HepG2 (cell line): ENCODE measurements around the gene SP6. TPM values are rescaled to one million over a fixed set of nuclear protein-coding genes. Genes with fewer than 3 reads are reported as not detected.
A peak's percentile ranks its signal among the peaks of the same experiment; 100 is the strongest.

Experiments
- CBX1 ChIP-seq: IDR thresholded peaks from one replicate; pipeline ENCODE4 v1.6.1; 2016; ENCODE audit warnings: antibody characterized with exemption, low read depth
- CBX5 ChIP-seq: sonication (generic); formaldehyde crosslinking; IDR thresholded peaks from 2 replicates; pipeline ENCODE4 v1.4.0; 2020; ENCODE audit warnings: missing genetic modification reagents, borderline replicate concordance
- FOXA3 ChIP-seq: IDR thresholded peaks from 2 replicates; pipeline ENCODE4 v1.6.1; 2016; ENCODE audit warnings: missing genetic modification reagents, missing compliant biosample characterization
- KMT2B ChIP-seq: IDR thresholded peaks from 2 replicates; pipeline ENCODE4 v1.6.1; 2016; ENCODE audit warnings: missing genetic modification reagents, missing compliant biosample characterization
- MIER3 ChIP-seq: IDR thresholded peaks from 2 replicates; pipeline ENCODE4 v1.6.1; 2016; ENCODE audit warnings: missing compliant biosample characterization, borderline replicate concordance
- NRL ChIP-seq: sonication (generic); formaldehyde crosslinking; IDR thresholded peaks from 2 replicates; pipeline ENCODE4 v1.5.0; 2020; ENCODE audit warnings: missing genetic modification reagents, mild to moderate bottlenecking, moderate library complexity, borderline replicate concordance
- RAD51 ChIP-seq: fragments of 450-650 bp; IDR thresholded peaks from 2 replicates; pipeline ENCODE4 v1.6.1; 2016; ENCODE audit warnings: borderline replicate concordance
- RBM22 ChIP-seq: fragments of 200-400 bp; formaldehyde crosslinking; optimal IDR thresholded peaks from 2 replicates; pipeline ENCODE3; 2017; ENCODE audit warnings: mild to moderate bottlenecking, low read length, moderate library complexity
- SKI ChIP-seq: fragments of 450-650 bp; IDR thresholded peaks from one replicate; pipeline ENCODE4 v1.6.1; 2018; ENCODE audit warnings: mild to moderate bottlenecking; ENCODE audit not compliant: partially characterized antibody
- ZBTB46 ChIP-seq: sonication (generic); formaldehyde crosslinking; IDR thresholded peaks from 2 replicates; pipeline ENCODE4 v1.4.0; 2020; ENCODE audit warnings: mild to moderate bottlenecking, missing genetic modification reagents, borderline replicate concordance
- ZNF317 ChIP-seq: sonication (generic); formaldehyde crosslinking; IDR thresholded peaks from 2 replicates; pipeline ENCODE4 v1.5.0; 2020; ENCODE audit warnings: mild to moderate bottlenecking, missing genetic modification reagents
- ZNF747 ChIP-seq: sonication (generic); formaldehyde crosslinking; IDR thresholded peaks from 2 replicates; pipeline ENCODE4 v1.8.1; 2023; ENCODE audit warnings: missing genetic modification reagents, mild to moderate bottlenecking, borderline replicate concordance
- ZNF891 ChIP-seq: sonication (generic); formaldehyde crosslinking; IDR thresholded peaks from 2 replicates; pipeline ENCODE4 v1.5.0; 2020; ENCODE audit warnings: mild to moderate bottlenecking, missing genetic modification reagents
- polyA plus RNA-seq, 8 experiments: library from polyadenylated mRNA; depleted of rRNA in 3 of 8; stranded (reverse) in 7 of 8; unstranded in 1 of 8; fragments of >200 nt; fragmentation: Illumina TruSeq in 4 of 8; extraction: Trizol in 4 of 8; gene quantifications; 2 replicates each; pipeline versions ENCODE4 v1.2.1 to v1.2.3, GENCODE V29; 2011 to 2016; ENCODE audit warnings: low read depth in 4 of 8, missing spikeins in 1 of 8, mixed read lengths in 1 of 8; ENCODE audit not compliant: insufficient read depth in 1 of 8
- total RNA-seq, 5 experiments: library from RNA; depleted of rRNA; stranded (reverse); fragments of >200 nt; fragmentation: Illumina TruSeq; extraction: Trizol; gene quantifications; 2 replicates each; pipeline ENCODE4 v1.2.3, GENCODE V29; 2016; ENCODE audit warnings: low read depth in 1 of 5
- TF ChIP-seq, protein P1 (sequence below): sonication (generic); formaldehyde crosslinking; IDR thresholded peaks from 2 replicates; pipeline ENCODE4 v1.4.0; 2020; ENCODE audit warnings: missing genetic modification reagents
- TF ChIP-seq, protein P2 (sequence below): sonication (generic); formaldehyde crosslinking; IDR thresholded peaks from 2 replicates; pipeline ENCODE4 v1.8.0; 2022; ENCODE audit warnings: missing genetic modification reagents, mild to moderate bottlenecking, moderate library complexity, borderline replicate concordance
- TF ChIP-seq, protein P3 (sequence below): sonication (generic); formaldehyde crosslinking; IDR thresholded peaks from 2 replicates; pipeline ENCODE4 v1.4.0; 2020; ENCODE audit warnings: mild to moderate bottlenecking, missing genetic modification reagents

Gene SP6
- total and polyA plus RNA-seq, 2 of the 13 experiments (the other 11 are each of a cell fraction or from before 2014, with no cell fraction given), result 0.07 TPM

- TF ChIP-seq, protein P1, sequence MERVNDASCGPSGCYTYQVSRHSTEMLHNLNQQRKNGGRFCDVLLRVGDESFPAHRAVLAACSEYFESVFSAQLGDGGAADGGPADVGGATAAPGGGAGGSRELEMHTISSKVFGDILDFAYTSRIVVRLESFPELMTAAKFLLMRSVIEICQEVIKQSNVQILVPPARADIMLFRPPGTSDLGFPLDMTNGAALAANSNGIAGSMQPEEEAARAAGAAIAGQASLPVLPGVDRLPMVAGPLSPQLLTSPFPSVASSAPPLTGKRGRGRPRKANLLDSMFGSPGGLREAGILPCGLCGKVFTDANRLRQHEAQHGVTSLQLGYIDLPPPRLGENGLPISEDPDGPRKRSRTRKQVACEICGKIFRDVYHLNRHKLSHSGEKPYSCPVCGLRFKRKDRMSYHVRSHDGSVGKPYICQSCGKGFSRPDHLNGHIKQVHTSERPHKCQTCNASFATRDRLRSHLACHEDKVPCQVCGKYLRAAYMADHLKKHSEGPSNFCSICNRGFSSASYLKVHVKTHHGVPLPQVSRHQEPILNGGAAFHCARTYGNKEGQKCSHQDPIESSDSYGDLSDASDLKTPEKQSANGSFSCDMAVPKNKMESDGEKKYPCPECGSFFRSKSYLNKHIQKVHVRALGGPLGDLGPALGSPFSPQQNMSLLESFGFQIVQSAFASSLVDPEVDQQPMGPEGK (CRISPR knock-in tag), result peak; percentile 74
- TF ChIP-seq KMT2B (CRISPR knock-in tag) (peak; percentile 87), ZNF891 (CRISPR knock-in tag) (peak; percentile 94; the same call in 1 of the 2 replicates), NRL (CRISPR knock-in tag) (peak; percentile 86; the same call in 1 of the 2 replicates), SKI (no peak), CBX1 (peak; percentile 92), MIER3 (CRISPR knock-in tag) (peak; percentile 80; the same call in 1 of the 2 replicates), ZNF317 (CRISPR knock-in tag) (no peak), CBX5 (CRISPR knock-in tag) (no peak), RBM22 (peak; percentile 90), FOXA3 (CRISPR knock-in tag) (peak; percentile 81), RAD51 (no peak), ZBTB46 (CRISPR knock-in tag) (no peak; the same call in 1 of the 2 replicates), ZNF747 (CRISPR knock-in tag) (no peak; the same call in 1 of the 2 replicates)
- TF ChIP-seq, protein P2, sequence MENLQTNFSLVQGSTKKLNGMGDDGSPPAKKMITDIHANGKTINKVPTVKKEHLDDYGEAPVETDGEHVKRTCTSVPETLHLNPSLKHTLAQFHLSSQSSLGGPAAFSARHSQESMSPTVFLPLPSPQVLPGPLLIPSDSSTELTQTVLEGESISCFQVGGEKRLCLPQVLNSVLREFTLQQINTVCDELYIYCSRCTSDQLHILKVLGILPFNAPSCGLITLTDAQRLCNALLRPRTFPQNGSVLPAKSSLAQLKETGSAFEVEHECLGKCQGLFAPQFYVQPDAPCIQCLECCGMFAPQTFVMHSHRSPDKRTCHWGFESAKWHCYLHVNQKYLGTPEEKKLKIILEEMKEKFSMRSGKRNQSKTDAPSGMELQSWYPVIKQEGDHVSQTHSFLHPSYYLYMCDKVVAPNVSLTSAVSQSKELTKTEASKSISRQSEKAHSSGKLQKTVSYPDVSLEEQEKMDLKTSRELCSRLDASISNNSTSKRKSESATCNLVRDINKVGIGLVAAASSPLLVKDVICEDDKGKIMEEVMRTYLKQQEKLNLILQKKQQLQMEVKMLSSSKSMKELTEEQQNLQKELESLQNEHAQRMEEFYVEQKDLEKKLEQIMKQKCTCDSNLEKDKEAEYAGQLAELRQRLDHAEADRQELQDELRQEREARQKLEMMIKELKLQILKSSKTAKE (CRISPR knock-in tag), result no peak
- TF ChIP-seq, protein P3, sequence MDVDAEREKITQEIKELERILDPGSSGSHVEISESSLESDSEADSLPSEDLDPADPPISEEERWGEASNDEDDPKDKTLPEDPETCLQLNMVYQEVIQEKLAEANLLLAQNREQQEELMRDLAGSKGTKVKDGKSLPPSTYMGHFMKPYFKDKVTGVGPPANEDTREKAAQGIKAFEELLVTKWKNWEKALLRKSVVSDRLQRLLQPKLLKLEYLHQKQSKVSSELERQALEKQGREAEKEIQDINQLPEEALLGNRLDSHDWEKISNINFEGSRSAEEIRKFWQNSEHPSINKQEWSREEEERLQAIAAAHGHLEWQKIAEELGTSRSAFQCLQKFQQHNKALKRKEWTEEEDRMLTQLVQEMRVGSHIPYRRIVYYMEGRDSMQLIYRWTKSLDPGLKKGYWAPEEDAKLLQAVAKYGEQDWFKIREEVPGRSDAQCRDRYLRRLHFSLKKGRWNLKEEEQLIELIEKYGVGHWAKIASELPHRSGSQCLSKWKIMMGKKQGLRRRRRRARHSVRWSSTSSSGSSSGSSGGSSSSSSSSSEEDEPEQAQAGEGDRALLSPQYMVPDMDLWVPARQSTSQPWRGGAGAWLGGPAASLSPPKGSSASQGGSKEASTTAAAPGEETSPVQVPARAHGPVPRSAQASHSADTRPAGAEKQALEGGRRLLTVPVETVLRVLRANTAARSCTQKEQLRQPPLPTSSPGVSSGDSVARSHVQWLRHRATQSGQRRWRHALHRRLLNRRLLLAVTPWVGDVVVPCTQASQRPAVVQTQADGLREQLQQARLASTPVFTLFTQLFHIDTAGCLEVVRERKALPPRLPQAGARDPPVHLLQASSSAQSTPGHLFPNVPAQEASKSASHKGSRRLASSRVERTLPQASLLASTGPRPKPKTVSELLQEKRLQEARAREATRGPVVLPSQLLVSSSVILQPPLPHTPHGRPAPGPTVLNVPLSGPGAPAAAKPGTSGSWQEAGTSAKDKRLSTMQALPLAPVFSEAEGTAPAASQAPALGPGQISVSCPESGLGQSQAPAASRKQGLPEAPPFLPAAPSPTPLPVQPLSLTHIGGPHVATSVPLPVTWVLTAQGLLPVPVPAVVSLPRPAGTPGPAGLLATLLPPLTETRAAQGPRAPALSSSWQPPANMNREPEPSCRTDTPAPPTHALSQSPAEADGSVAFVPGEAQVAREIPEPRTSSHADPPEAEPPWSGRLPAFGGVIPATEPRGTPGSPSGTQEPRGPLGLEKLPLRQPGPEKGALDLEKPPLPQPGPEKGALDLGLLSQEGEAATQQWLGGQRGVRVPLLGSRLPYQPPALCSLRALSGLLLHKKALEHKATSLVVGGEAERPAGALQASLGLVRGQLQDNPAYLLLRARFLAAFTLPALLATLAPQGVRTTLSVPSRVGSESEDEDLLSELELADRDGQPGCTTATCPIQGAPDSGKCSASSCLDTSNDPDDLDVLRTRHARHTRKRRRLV (CRISPR knock-in tag), result peak; percentile 67; the same call in 1 of the 2 replicates
These were observed 19.7 kb downstream of the SP6 start, which contains the start of the genes LRRC46 and MRPL10 (continued) for GRCh38 chr17:47831003-47831933.
